SK-N-SH (cell line): ENCODE measurements around the gene FUCA1. TPM values are rescaled to one million over a fixed set of nuclear protein-coding genes. Genes with fewer than 3 reads are reported as not detected.

Source experiments
- CTCF ChIA-PET: fragments of 300-600, 350-600 bp; formaldehyde crosslinking; extraction: SDS; loops from one replicate; lab custom pipeline; 2021; lab: Yijun Ruan, JAX
- POLR2A ChIA-PET: fragments of 350-600 bp; sonication (Branson Sonifier 250); formaldehyde crosslinking; extraction: SDS; loops from one replicate; lab custom pipeline; 2020; ENCODE audit warnings: antibody characterized with exemption, inconsistent platforms; lab: Yijun Ruan, JAX
- DNase-seq: peaks from one replicate; pipeline ENCODE4 v3.0.0; 2012
- H2AFZ ChIP-seq: fragments of 200-600 bp; sonication (generic); 2 replicates; pipeline ENCODE4 v1.8.1; 2016; ENCODE audit warnings: antibody characterized with exemption, mild to moderate bottlenecking, low read depth
- H3F3A ChIP-seq: fragments of 200-600 bp; sonication (generic); replicated peaks from 2 replicates; pipeline ENCODE3; 2016; ENCODE audit warnings: antibody characterized with exemption, mild to moderate bottlenecking; ENCODE audit not compliant: insufficient read depth
- H3K27ac ChIP-seq, 2 experiments: fragments of 200-500 bp in 1 of 2; fragments of 200-600 bp in 1 of 2; sonication (Bioruptor generic) in 1 of 2; sonication (generic), shearing (Covaris generic) in 1 of 2; 2 replicates each; pipeline versions ENCODE4 v1.5.1 to v1.6.1; 2014 to 2016; ENCODE audit warnings: low read depth in 2 of 2, inconsistent platforms in 1 of 2, low read length in 1 of 2, mild to moderate bottlenecking in 1 of 2, mixed read lengths in 1 of 2
- H3K27me3 ChIP-seq: fragments of 200-600 bp; sonication (generic), shearing (Covaris generic); 2 replicates; pipeline ENCODE4 v1.6.1; 2016; ENCODE audit warnings: mixed run types; ENCODE audit not compliant: insufficient read depth
- H3K36me3 ChIP-seq, 2 experiments: fragments of 200-500 bp in 1 of 2; fragments of 200-600 bp in 1 of 2; sonication (Bioruptor generic) in 1 of 2; sonication (generic) in 1 of 2; replicated peaks in 1 of 2; 2 replicates each; pipeline versions ENCODE3 to v1.5.1; 2014 to 2016; ENCODE audit warnings: low read length in 1 of 2, mild to moderate bottlenecking in 1 of 2; ENCODE audit not compliant: insufficient read depth in 2 of 2, control insufficient read depth in 1 of 2
- H3K4me1 ChIP-seq, 2 experiments: fragments of 200-500 bp in 1 of 2; fragments of 200-600 bp in 1 of 2; sonication (Bioruptor generic) in 1 of 2; sonication (generic), shearing (Covaris generic) in 1 of 2; 2 replicates each; pipeline versions ENCODE4 v1.5.1 to v1.6.1; 2014 to 2016; ENCODE audit warnings: low read depth in 1 of 2, low read length in 1 of 2, mixed run types in 1 of 2; ENCODE audit not compliant: insufficient read depth in 2 of 2, control insufficient read depth in 1 of 2
- H3K4me2 ChIP-seq: fragments of 200-600 bp; sonication (generic), shearing (Covaris generic); 2 replicates; pipeline ENCODE4 v1.6.1; 2017; ENCODE audit warnings: mixed run types
- H3K4me3 ChIP-seq, 2 experiments: fragments of 200-500 bp in 1 of 2; fragments of 200-600 bp in 1 of 2; sonication (Bioruptor generic) in 1 of 2; sonication (generic), shearing (Covaris generic) in 1 of 2; 2 replicates each; pipeline versions ENCODE4 v1.5.1 to v1.8.1; 2014 to 2016; ENCODE audit warnings: low read depth in 2 of 2, inconsistent platforms in 1 of 2, low read length in 1 of 2, mild to moderate bottlenecking in 1 of 2, mixed read lengths in 1 of 2, moderate library complexity in 1 of 2
- H3K79me2 ChIP-seq: fragments of 200-600 bp; sonication (generic); 2 replicates; pipeline ENCODE4 v1.8.1; 2017; ENCODE audit warnings: mild to moderate bottlenecking; ENCODE audit not compliant: insufficient read depth
- H3K9ac ChIP-seq: fragments of 200-600 bp; sonication (generic); 2 replicates; pipeline ENCODE4 v1.6.1; 2017; ENCODE audit warnings: mixed run types
- H3K9me2 ChIP-seq: fragments of 200-600 bp; sonication (generic); 2 replicates; pipeline ENCODE4 v1.6.1; 2017; ENCODE audit warnings: mixed run types
- H3K9me3 ChIP-seq: fragments of 200-600 bp; sonication (generic); 2 replicates; pipeline ENCODE4 v1.6.1; 2017; ENCODE audit warnings: mixed run types, mild to moderate bottlenecking, moderate library complexity
- H4K20me1 ChIP-seq: fragments of 200-600 bp; sonication (generic); 2 replicates; pipeline ENCODE4 v1.6.1; 2017; ENCODE audit warnings: mild to moderate bottlenecking, mixed run types; ENCODE audit not compliant: insufficient read depth
- EZH2phosphoT487 ChIP-seq: fragments of 200-600 bp; sonication (generic); IDR thresholded peaks from 2 replicates; pipeline ENCODE4 v1.6.1; 2017; ENCODE audit warnings: low read depth, mixed run types, mild to moderate bottlenecking, antibody characterized with exemption, moderate library complexity, borderline replicate concordance
- FOXM1 ChIP-seq: IDR thresholded peaks from 2 replicates; pipeline ENCODE4 v1.4.0; 2012; ENCODE audit warnings: low read depth, mild to moderate bottlenecking
- GABPA ChIP-seq: IDR thresholded peaks from 2 replicates; pipeline ENCODE4 v1.4.0; 2012; ENCODE audit warnings: low read depth, mild to moderate bottlenecking
- GATA2 ChIP-seq: sonication (generic); formaldehyde crosslinking; IDR thresholded peaks from 2 replicates; pipeline ENCODE4 v1.5.0; 2020; ENCODE audit warnings: mild to moderate bottlenecking, missing genetic modification reagents
- MEF2A ChIP-seq: IDR thresholded peaks from 2 replicates; pipeline ENCODE4 v1.4.0; 2012; ENCODE audit warnings: low read depth, borderline replicate concordance
- POLR2AphosphoS5 ChIP-seq: IDR thresholded peaks from 2 replicates; pipeline ENCODE4 v1.6.1; 2012; ENCODE audit warnings: low read depth, low read length
- YY1 ChIP-seq: IDR thresholded peaks from 2 replicates; pipeline ENCODE4 v1.4.0; 2012; ENCODE audit warnings: low read depth, mild to moderate bottlenecking
- WGBS: methylation state at CpG from one replicate; pipeline ENCODE4 v1.1.6; 2017; ENCODE audit warnings: low lambda C conversion rate; 5-methylcytosine and 5-hydroxymethylcytosine counted together
- polyA plus RNA-seq, 3 experiments: library from polyadenylated mRNA; depleted of rRNA; stranded (reverse); fragments of >200 nt; gene quantifications; 2 replicates each; pipeline ENCODE4 v1.2.3, GENCODE V29; 2012
- TF ChIP-seq, protein P1 (sequence below): IDR thresholded peaks from 2 replicates; pipeline ENCODE4 v1.4.0; 2012; ENCODE audit warnings: low read depth
- TF ChIP-seq, protein P2 (sequence below): fragments of 150-350 bp; IDR thresholded peaks from 2 replicates; pipeline ENCODE4 v1.6.1; 2017; ENCODE audit warnings: antibody characterized with exemption, low read length, low read depth, borderline replicate concordance
- TF ChIP-seq, protein P3 (sequence below): IDR thresholded peaks from 2 replicates; pipeline ENCODE4 v1.6.1; 2012; ENCODE audit warnings: mild to moderate bottlenecking, low read depth, low read length, moderate library complexity
- TF ChIP-seq, protein P4 (sequence below): IDR thresholded peaks from 2 replicates; pipeline ENCODE4 v1.4.0; 2012; ENCODE audit warnings: low read depth, borderline replicate concordance

FUCA1 gene
- polyA plus RNA-seq, 1 of the 3 experiments (the other 2 are of a cell fraction), result 31.9 TPM

DNA sequence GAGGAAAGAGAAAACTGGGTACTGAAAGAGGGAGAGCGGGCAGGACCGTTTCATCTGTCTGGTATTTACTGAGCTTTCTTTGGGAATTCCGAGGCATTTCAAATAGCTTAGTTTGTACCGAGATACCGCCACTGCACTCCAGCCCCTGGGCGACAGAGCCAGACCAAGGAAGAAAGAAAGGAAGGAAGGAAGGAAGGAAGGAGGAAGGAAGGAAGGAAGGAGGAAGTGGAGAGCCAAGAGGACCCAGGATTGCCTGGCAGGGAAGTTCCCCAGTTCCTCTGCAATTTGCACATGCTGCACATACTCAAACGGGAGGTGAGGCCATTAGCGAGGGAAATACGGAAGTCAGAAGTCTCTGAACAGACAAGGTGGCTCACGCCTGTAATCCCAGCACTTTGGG, 961 bp upstream of the FUCA1 start:
- DNase-seq, result no peak
- Histone ChIP-seq H3K9me2 (no peaks in the 10 kb centered on the region), H3K9ac (no peak overlapping the region), H3F3A (no peaks in the 10 kb centered on the region), H3K36me3 (peaks cover 3% of the 10 kb centered on the region in 2 experiments), H3K4me3 (no peak overlapping the region), H3K27me3 (no peaks in the 10 kb centered on the region; the same call in 1 of the 2 replicates), H3K4me1 (peaks cover 0 to 8% of the 10 kb centered on the region in 2 experiments; a peak in 1 of 4 replicates), H4K20me1 (no peaks in the 10 kb centered on the region), H3K79me2 (no peaks in the 10 kb centered on the region), H2AFZ (0 out of 2 replicates have a peak overlapping the region, but pooled peaks have one; percentile 75), H3K27ac (no peak overlapping the region), H3K9me3 (no peaks in the 10 kb centered on the region), H3K4me2 (peak overlapping the region; percentile 99)
- ChIA-PET POLR2A (no interaction called here), CTCF (interaction anchor here (0.7 to 4.6 kb wide), 10 partner anchors 12 to 104 kb away, joined by 3 to 31 read pairs (median 4); partner anchors contain the start of gene HMGCL)
- TF ChIP-seq YY1 (no peak), GATA2 (no peak), EZH2phosphoT487 (no peak), FOXM1 (no peak), MEF2A (no peak), GABPA (no peak), POLR2AphosphoS5 (no peak)
- TF ChIP-seq, protein P1, sequence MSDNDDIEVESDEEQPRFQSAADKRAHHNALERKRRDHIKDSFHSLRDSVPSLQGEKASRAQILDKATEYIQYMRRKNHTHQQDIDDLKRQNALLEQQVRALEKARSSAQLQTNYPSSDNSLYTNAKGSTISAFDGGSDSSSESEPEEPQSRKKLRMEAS, result no peak
- TF ChIP-seq, protein P2, sequence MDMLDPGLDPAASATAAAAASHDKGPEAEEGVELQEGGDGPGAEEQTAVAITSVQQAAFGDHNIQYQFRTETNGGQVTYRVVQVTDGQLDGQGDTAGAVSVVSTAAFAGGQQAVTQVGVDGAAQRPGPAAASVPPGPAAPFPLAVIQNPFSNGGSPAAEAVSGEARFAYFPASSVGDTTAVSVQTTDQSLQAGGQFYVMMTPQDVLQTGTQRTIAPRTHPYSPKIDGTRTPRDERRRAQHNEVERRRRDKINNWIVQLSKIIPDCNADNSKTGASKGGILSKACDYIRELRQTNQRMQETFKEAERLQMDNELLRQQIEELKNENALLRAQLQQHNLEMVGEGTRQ, result no peak
- TF ChIP-seq, protein P3, sequence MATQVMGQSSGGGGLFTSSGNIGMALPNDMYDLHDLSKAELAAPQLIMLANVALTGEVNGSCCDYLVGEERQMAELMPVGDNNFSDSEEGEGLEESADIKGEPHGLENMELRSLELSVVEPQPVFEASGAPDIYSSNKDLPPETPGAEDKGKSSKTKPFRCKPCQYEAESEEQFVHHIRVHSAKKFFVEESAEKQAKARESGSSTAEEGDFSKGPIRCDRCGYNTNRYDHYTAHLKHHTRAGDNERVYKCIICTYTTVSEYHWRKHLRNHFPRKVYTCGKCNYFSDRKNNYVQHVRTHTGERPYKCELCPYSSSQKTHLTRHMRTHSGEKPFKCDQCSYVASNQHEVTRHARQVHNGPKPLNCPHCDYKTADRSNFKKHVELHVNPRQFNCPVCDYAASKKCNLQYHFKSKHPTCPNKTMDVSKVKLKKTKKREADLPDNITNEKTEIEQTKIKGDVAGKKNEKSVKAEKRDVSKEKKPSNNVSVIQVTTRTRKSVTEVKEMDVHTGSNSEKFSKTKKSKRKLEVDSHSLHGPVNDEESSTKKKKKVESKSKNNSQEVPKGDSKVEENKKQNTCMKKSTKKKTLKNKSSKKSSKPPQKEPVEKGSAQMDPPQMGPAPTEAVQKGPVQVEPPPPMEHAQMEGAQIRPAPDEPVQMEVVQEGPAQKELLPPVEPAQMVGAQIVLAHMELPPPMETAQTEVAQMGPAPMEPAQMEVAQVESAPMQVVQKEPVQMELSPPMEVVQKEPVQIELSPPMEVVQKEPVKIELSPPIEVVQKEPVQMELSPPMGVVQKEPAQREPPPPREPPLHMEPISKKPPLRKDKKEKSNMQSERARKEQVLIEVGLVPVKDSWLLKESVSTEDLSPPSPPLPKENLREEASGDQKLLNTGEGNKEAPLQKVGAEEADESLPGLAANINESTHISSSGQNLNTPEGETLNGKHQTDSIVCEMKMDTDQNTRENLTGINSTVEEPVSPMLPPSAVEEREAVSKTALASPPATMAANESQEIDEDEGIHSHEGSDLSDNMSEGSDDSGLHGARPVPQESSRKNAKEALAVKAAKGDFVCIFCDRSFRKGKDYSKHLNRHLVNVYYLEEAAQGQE, result no peak
- TF ChIP-seq, protein P4, sequence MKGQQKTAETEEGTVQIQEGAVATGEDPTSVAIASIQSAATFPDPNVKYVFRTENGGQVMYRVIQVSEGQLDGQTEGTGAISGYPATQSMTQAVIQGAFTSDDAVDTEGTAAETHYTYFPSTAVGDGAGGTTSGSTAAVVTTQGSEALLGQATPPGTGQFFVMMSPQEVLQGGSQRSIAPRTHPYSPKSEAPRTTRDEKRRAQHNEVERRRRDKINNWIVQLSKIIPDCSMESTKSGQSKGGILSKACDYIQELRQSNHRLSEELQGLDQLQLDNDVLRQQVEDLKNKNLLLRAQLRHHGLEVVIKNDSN, result no peak
- 82% methylated on average over 10 of the region's 10 CpGs for WGBS
